Measurements from ENCODE around the gene ZNF773.

ZNF773 gene

GRCh38 chr19:57487477-57488298 lies 12.1 kb upstream of the ZNF773 start, which contains the start of gene ZNF419:
ZNF419 (plus strand) TSS chr19:57487750; CDS start chr19:57487951, 201 bp downstream.
- peak; percentile 80 for TF ChIP-seq CREB1 (IDR thresholded peaks at IDR 0.05; ENCODE audit: low read depth)
- TF ChIP-seq TAF1 (IDR thresholded peaks at IDR 0.05; ENCODE audit: low read depth), result peak; percentile 61; the same call in 1 of the 2 replicates
- TF ChIP-seq MAX (IDR thresholded peaks at IDR 0.05), result peak; percentile 29; the same call in 1 of the 2 replicates

- TF ChIP-seq ZBTB7A (IDR thresholded peaks at IDR 0.05; ENCODE audit: low read depth), result no peak
- 0 out of 2 replicates have a peak, but pooled peaks have one; percentile 10 for TF ChIP-seq NFIC (IDR thresholded peaks at IDR 0.05)
These were observed 6.4 kb downstream of the ZNF773 start for GRCh38 chr19:57506163-57506562.

GRCh38 chr19:57511484-57511883 lies 11.7 kb downstream of the ZNF773 start:
- TF ChIP-seq YY1 (IDR thresholded peaks at IDR 0.05; ENCODE audit: low read depth) (no peak), RAD21 (IDR thresholded peaks at IDR 0.05; ENCODE audit: low read depth) (no peak), TCF12 (IDR thresholded peaks at IDR 0.05; ENCODE audit: low read depth) (no peak), TEAD4 (IDR thresholded peaks at IDR 0.05) (no peak), TAF1 (IDR thresholded peaks at IDR 0.05; ENCODE audit: low read depth) (no peak), REST (IDR thresholded peaks at IDR 0.05; ENCODE audit: low read depth) (no peak), FOXM1 (IDR thresholded peaks at IDR 0.05; ENCODE audit: borderline replicate concordance, low read depth) (no peak)

- TF ChIP-seq RAD21 (IDR thresholded peaks at IDR 0.05; ENCODE audit: low read depth) (no peak), CREB1 (IDR thresholded peaks at IDR 0.05; ENCODE audit: low read depth) (no peak), YY1 (IDR thresholded peaks at IDR 0.05; ENCODE audit: low read depth) (no peak), CEBPB (IDR thresholded peaks at IDR 0.05) (no peak), MAX (IDR thresholded peaks at IDR 0.05) (no peak), EP300 (IDR thresholded peaks at IDR 0.05; ENCODE audit: borderline replicate concordance) (no peak), EGR1 (IDR thresholded peaks at IDR 0.05) (no peak), TEAD4 (IDR thresholded peaks at IDR 0.05) (no peak), REST (IDR thresholded peaks at IDR 0.05; ENCODE audit: low read depth) (no peak), USF1 (IDR thresholded peaks at IDR 0.05) (no peak), NFIC (IDR thresholded peaks at IDR 0.05) (no peak), TCF12 (IDR thresholded peaks at IDR 0.05; ENCODE audit: low read depth) (no peak), TAF1 (IDR thresholded peaks at IDR 0.05; ENCODE audit: low read depth) (no peak), ZBTB7A (IDR thresholded peaks at IDR 0.05; ENCODE audit: low read depth) (no peak), FOXM1 (IDR thresholded peaks at IDR 0.05; ENCODE audit: borderline replicate concordance, low read depth) (no peak)
These were observed 13.1 kb downstream of the ZNF773 start for GRCh38 chr19:57512845-57513244.

GRCh38 chr19:57515255-57515654 lies 15.5 kb downstream of the ZNF773 start:
- TF ChIP-seq TEAD4 (IDR thresholded peaks at IDR 0.05) (no peak), CEBPB (IDR thresholded peaks at IDR 0.05) (peak; percentile 34; the same call in 1 of the 2 replicates)

GRCh38 chr19:57527136-57527881 lies 27.6 kb downstream of the ZNF773 start, which contains the start of gene ZNF549:
ZNF549 (plus strand) TSS chr19:57527356; CDS start chr19:57527574, 218 bp downstream.
- TF ChIP-seq FOXM1 (IDR thresholded peaks at IDR 0.05; ENCODE audit: borderline replicate concordance, low read depth) (no peak), EP300 (IDR thresholded peaks at IDR 0.05; ENCODE audit: borderline replicate concordance) (no peak), TAF1 (IDR thresholded peaks at IDR 0.05; ENCODE audit: low read depth) (0 out of 2 replicates have a peak, but pooled peaks have one; percentile 31), CREB1 (IDR thresholded peaks at IDR 0.05; ENCODE audit: low read depth) (peak; percentile 77), USF1 (IDR thresholded peaks at IDR 0.05) (peak; percentile 57), ZBTB7A (IDR thresholded peaks at IDR 0.05; ENCODE audit: low read depth) (no peak), TEAD4 (IDR thresholded peaks at IDR 0.05) (0 out of 2 replicates have a peak, but pooled peaks have one; percentile 4), TCF12 (IDR thresholded peaks at IDR 0.05; ENCODE audit: low read depth) (peak; percentile 18; the same call in 1 of the 2 replicates), EGR1 (IDR thresholded peaks at IDR 0.05) (no peak), MAX (IDR thresholded peaks at IDR 0.05) (peak; percentile 94), YY1 (IDR thresholded peaks at IDR 0.05; ENCODE audit: low read depth) (peak; percentile 60), CEBPB (IDR thresholded peaks at IDR 0.05) (no peak), RAD21 (IDR thresholded peaks at IDR 0.05; ENCODE audit: low read depth) (no peak), REST (IDR thresholded peaks at IDR 0.05; ENCODE audit: low read depth) (no peak), NFIC (IDR thresholded peaks at IDR 0.05) (peak; percentile 58; the same call in 1 of the 2 replicates)
